Activated CD4-positive, alpha-beta T cell treated with anti-CD3 and anti-CD28 coated beads for 36 hours (primary cell): ENCODE data around the gene BRI3. TPM values are rescaled to one million over a fixed set of nuclear protein-coding genes. Genes with fewer than 3 reads are reported as not detected.

Experiments used
- ATAC-seq: fragments of 200-7000 bp; cut with Tn5 transposase; one replicate; pipeline ENCODE4 v1.10.0; 2021; ENCODE audit warnings: mild to moderate bottlenecking, moderate library complexity
- CTCF ChIA-PET: fragments of 350-600 bp; sonication (Branson Sonifier 250); formaldehyde crosslinking; loops from one replicate; lab custom pipeline; 2021; ENCODE audit warnings: antibody characterized with exemption; lab: Charles Lee
- POLR2A ChIA-PET: fragments of 350-600 bp; sonication (Branson Sonifier 250); formaldehyde crosslinking; loops from one replicate; lab custom pipeline; 2021; ENCODE audit warnings: antibody characterized with exemption, inconsistent platforms; lab: Charles Lee
- DNase-seq: peaks from one replicate; pipeline ENCODE4 v3.0.0-alpha.2; 2020
- H3K27ac Mint-ChIP-seq: one replicate; pipeline ENCODE4 v1.8.0; 2021; ENCODE audit warnings: mixed read lengths
- H3K27me3 Mint-ChIP-seq: one replicate; pipeline ENCODE4 v1.8.0; 2021; ENCODE audit warnings: mixed read lengths
- H3K36me3 Mint-ChIP-seq: one replicate; pipeline ENCODE4 v1.8.0; 2021; ENCODE audit warnings: low read depth, mixed read lengths
- H3K4me1 Mint-ChIP-seq: one replicate; pipeline ENCODE4 v1.8.0; 2021; ENCODE audit warnings: mixed read lengths
- H3K4me3 Mint-ChIP-seq: one replicate; pipeline ENCODE4 v1.8.0; 2021; ENCODE audit warnings: mild to moderate bottlenecking, moderate library complexity, mixed read lengths
- H3K9me3 Mint-ChIP-seq: one replicate; pipeline ENCODE4 v1.8.0; 2021; ENCODE audit warnings: low read depth, mixed read lengths
- intact Hi-C, 2 experiments: fragments of 100-400 bp; cut with DNase I in 1 of 2; cut with micrococcal nuclease in 1 of 2; formaldehyde crosslinking; loops; one replicate each; pipeline versions ENCODE4 v1.14.2 to v1.15.1; 2022 to 2024; cut with DNase I, micrococcal nuclease
- total RNA-seq, 2 experiments: library from RNA; stranded (reverse); gene quantifications; one replicate each; pipeline ENCODE4 v1.2.3, GENCODE V29; 2021

The BRI3 gene
- total RNA-seq, 2 experiments from 2014 or later, result 45.1 to 47.6 TPM

- H3K9me3 Mint-ChIP-seq, result no peaks in the 10 kb centered on the region
- peaks cover 6% of the 10 kb centered on the region for H3K36me3 Mint-ChIP-seq
- no peaks in the 10 kb centered on the region for H3K27me3 Mint-ChIP-seq
- peaks cover 29% of the 10 kb centered on the region for H3K4me1 Mint-ChIP-seq
- DNase-seq, result peak; percentile 59
- intact Hi-C loops, result loop anchor here (1.0 to 10.0 kb wide), 12 partner anchors 30 to 1165 kb away; partner anchors contain the start of genes BAIAP2L1 (in 2 of the 2), TECPR1 (in 2 of the 2), ASNS (in 1 of the 2) and LMTK2 (in 1 of the 2)
- CTCF ChIA-PET, result interaction anchor here (0.8 kb wide), 1 partner anchor 22 kb away, joined by 3 read pairs; no protein-coding TSS in a partner anchor
- POLR2A ChIA-PET, result no interaction called here
- peak; percentile 17 for ATAC-seq
- H3K27ac Mint-ChIP-seq, result peak overlapping the region; percentile 76
- H3K4me3 Mint-ChIP-seq, result peak overlapping the region; percentile 78
Measured at GRCh38 chr7:98281757-98282606, 496 bp downstream of the BRI3 start.

DNA sequence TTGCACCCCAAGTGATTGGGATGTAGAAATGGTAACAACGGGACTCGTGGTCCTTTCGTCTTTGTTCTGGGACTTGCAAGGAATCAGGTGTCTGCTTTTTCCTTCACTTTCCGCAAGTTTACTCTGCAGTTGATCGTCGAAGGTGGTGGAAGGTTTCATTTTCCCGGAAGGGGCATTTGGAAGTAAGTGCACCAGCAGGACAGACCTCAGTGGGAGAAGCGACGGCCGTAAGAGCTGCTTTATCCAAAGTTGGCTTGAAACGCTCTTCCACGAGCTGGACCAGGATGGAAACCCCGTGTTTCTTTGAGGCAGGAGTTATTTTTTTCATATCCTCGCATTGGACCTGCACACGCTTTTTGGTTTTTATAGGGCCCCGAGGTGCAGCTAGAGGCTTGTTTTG is 1.2 kb downstream of the BRI3 start:
- ChIA-PET POLR2A (no interaction called here), CTCF (interaction anchor here (0.7 to 0.9 kb wide), 3 partner anchors 23 to 1123 kb away, joined by 3 read pairs; no protein-coding TSS in a partner anchor)
- Mint-ChIP-seq H3K36me3 (peaks cover 6% of the 10 kb centered on the region), H3K27ac (peak overlapping the region; percentile 76), H3K27me3 (no peaks in the 10 kb centered on the region), H3K9me3 (no peaks in the 10 kb centered on the region), H3K4me3 (peak overlapping the region; percentile 78), H3K4me1 (peaks cover 29% of the 10 kb centered on the region)
- DNase-seq (no peak), ATAC-seq (no peak)
- intact Hi-C loops, result loop anchor here (5.0 to 10.0 kb wide), 4 partner anchors 80 to 1100 kb away; partner anchors contain the start of genes BAIAP2L1 (in 1 of the 2) and LMTK2 (in 1 of the 2)

GRCh38 chr7:98283127-98283886 is 1.8 kb downstream of the BRI3 start:
- Mint-ChIP-seq H3K27me3 (no peaks in the 10 kb centered on the region), H3K9me3 (no peaks in the 10 kb centered on the region), H3K4me3 (peak overlapping the region; percentile 78), H3K4me1 (peaks cover 29% of the 10 kb centered on the region), H3K36me3 (peaks cover 6% of the 10 kb centered on the region), H3K27ac (peak overlapping the region; percentile 76)
- ATAC-seq, result no peak
- CTCF ChIA-PET, result interaction anchor here (0.7 to 0.9 kb wide), 3 partner anchors 24 to 1122 kb away, joined by 3 read pairs; no protein-coding TSS in a partner anchor
- no peak for DNase-seq
- POLR2A ChIA-PET, result no interaction called here
- intact Hi-C loops, result loop anchor here (5.0 to 10.0 kb wide), 4 partner anchors 81 to 1099 kb away; partner anchors contain the start of genes BAIAP2L1 (in 1 of the 2) and LMTK2 (in 1 of the 2)

DNA sequence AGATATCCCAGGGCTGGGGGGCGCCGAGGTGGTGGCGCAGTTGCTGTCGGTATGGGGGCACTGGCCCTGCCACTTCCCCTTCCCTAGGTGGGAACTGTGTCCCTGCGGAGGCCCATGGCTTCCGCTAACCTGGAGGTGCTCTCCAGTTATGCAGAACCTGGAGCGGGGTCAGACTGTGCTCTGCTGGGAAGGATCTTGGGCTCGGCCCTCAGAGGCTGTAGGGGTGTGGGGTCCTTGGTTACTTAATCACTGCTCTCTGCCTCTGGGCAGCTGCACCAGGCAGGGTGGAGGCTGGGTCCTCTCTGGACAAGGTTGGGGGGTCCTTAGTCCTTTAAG is 2.4 kb downstream of the BRI3 start:
- ATAC-seq, result no peak
- H3K4me1 Mint-ChIP-seq, result peaks cover 31% of the 10 kb centered on the region
- ChIA-PET POLR2A (no interaction called here), CTCF (interaction anchor here (0.9 kb wide), 1 partner anchor 1122 kb away, joined by 3 read pairs; no protein-coding TSS in a partner anchor)
- intact Hi-C loops, result loop anchor here (5.0 to 10.0 kb wide), 4 partner anchors 82 to 1098 kb away; partner anchors contain the start of genes BAIAP2L1 (in 1 of the 2) and LMTK2 (in 1 of the 2)
- DNase-seq, result no peak
- no peak overlapping the region for H3K27ac Mint-ChIP-seq
- no peaks in the 10 kb centered on the region for H3K9me3 Mint-ChIP-seq
- no peaks in the 10 kb centered on the region for H3K27me3 Mint-ChIP-seq
- H3K4me3 Mint-ChIP-seq, result no peak overlapping the region
- peaks cover 6% of the 10 kb centered on the region for H3K36me3 Mint-ChIP-seq

DNA sequence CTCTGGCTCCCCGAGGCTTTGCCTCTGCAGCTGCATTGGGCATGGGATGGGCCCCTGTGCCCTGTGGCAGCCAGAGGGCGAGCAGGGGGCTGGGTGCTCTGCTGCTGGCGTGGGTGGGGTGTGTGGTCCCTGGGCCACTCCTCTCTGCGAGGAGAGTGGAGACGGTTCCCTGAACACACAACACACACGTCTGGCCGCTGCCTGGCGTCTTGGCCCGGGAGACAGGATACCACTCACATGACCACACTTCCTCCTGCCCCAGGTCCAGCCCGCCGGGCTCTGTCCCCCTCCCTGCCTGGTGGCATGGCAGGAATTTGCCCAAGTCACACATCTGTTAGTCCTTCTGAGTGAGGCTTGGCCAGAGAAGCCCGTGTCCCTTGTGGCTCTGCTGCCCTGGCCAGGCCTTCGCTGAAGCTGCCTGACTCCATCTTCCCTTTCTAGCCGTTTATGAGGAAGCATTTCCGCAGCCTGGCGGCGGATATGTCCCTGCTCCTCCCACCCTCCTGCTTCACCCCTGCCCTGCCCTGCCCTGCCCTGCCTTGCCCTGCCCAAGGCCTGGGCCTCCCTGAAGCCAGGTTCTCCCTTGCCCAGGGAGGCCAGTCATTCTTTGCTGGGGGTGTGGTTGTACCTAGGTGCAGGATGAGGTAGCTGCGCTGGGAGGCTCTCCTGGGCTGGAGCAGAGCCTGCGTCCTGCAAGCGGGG is 3.0 kb downstream of the BRI3 start:
- peak overlapping the region; percentile 27 for H3K27ac Mint-ChIP-seq
- peaks cover 6% of the 10 kb centered on the region for H3K36me3 Mint-ChIP-seq
- no peaks in the 10 kb centered on the region for H3K9me3 Mint-ChIP-seq
- H3K27me3 Mint-ChIP-seq, result no peaks in the 10 kb centered on the region
- POLR2A ChIA-PET, result no interaction called here
- intact Hi-C loops, result loop anchor here (5.0 to 10.0 kb wide), 4 partner anchors 82 to 1098 kb away; partner anchors contain the start of genes BAIAP2L1 (in 1 of the 2) and LMTK2 (in 1 of the 2)
- DNase-seq (peak; percentile 15), ATAC-seq (no peak)
- H3K4me1 Mint-ChIP-seq, result peaks cover 31% of the 10 kb centered on the region
- no peak overlapping the region for H3K4me3 Mint-ChIP-seq
- CTCF ChIA-PET, result no interaction called here

DNA sequence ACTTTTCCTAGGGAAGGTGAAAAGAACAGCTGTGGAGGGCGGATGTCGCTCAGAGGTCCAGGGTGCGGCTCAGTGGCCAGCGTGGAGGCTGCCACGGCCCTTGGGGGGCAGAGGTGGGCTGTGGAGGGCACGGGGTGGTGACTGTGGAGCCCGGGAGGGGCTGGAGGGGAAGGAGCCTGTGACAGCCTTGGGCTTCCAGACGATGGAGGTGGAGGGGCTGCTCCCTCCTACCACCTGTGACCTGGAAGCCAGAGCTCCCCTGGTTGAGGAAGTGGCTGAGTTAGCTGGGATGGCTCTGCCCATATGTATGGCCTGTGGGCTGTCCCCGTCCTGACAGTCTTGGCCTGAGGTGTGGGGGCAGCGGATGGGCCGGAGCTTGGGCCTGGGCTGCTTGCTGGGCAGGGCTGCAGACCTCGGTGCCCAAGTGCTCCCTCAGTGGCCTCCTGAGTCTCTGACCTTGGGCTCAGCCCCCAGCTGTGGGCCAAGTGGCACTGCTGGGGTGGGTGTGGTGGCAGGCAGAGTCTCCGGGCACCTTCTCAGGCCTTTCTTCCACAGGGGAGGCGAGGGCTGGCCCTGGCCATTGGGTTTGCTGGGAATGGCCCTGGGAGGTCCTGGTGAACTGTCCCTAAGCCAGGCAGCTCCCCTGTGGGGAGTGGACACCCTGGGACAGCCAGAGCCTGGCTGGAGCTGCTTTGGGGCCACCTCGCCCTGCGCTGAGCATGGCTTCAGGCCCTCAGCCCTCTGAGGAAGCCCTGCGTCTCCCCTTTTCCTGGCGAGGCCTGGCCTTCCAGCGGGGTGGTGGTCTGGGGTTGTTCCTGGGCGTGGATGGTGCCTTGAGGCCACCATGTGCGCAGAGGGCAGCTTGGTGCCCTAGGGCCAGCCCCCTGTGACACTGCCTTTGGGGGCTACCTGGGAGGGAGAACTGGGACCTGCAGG is 3.9 kb downstream of the BRI3 start:
- DNase-seq (no peak), ATAC-seq (no peak)
- Mint-ChIP-seq H3K4me1 (peaks cover 31% of the 10 kb centered on the region), H3K9me3 (no peaks in the 10 kb centered on the region), H3K27me3 (no peaks in the 10 kb centered on the region), H3K27ac (peak overlapping the region; percentile 4), H3K4me3 (no peak overlapping the region), H3K36me3 (peaks cover 6% of the 10 kb centered on the region)
- intact Hi-C loops, result loop anchor here in 1 of 2 experiments (10.0 kb wide), 1 partner anchor 181 kb away; the partner anchor contains the start of gene LMTK2
- POLR2A ChIA-PET, result interaction anchor here (0.6 kb wide), 1 partner anchor 36 kb away, joined by 3 read pairs; no protein-coding TSS in a partner anchor
- CTCF ChIA-PET, result no interaction called here

- ATAC-seq (no peak), DNase-seq (no peak)
- Mint-ChIP-seq H3K36me3 (peaks cover 6% of the 10 kb centered on the region), H3K27ac (no peak overlapping the region), H3K27me3 (no peaks in the 10 kb centered on the region), H3K9me3 (no peaks in the 10 kb centered on the region), H3K4me3 (no peak overlapping the region), H3K4me1 (peaks cover 29% of the 10 kb centered on the region)
- ChIA-PET CTCF (no interaction called here), POLR2A (no interaction called here)
- intact Hi-C loops, result loop anchor here in 1 of 2 experiments (10.0 kb wide), 1 partner anchor 181 kb away; the partner anchor contains the start of gene LMTK2
Measured at GRCh38 chr7:98286093-98286539, 4.6 kb downstream of the BRI3 start.

GRCh38 chr7:98286701-98287485 is 5.4 kb downstream of the BRI3 start:
- Mint-ChIP-seq H3K27ac (no peak overlapping the region), H3K4me3 (no peak overlapping the region), H3K9me3 (no peaks in the 10 kb centered on the region), H3K36me3 (peaks cover 6% of the 10 kb centered on the region), H3K4me1 (peaks cover 29% of the 10 kb centered on the region), H3K27me3 (no peaks in the 10 kb centered on the region)
- ATAC-seq (no peak), DNase-seq (no peak)
- POLR2A ChIA-PET, result no interaction called here
- CTCF ChIA-PET, result no interaction called here
- intact Hi-C loops, result loop anchor here in 1 of 2 experiments (10.0 kb wide), 1 partner anchor 182 kb away; the partner anchor contains the start of gene LMTK2

DNA sequence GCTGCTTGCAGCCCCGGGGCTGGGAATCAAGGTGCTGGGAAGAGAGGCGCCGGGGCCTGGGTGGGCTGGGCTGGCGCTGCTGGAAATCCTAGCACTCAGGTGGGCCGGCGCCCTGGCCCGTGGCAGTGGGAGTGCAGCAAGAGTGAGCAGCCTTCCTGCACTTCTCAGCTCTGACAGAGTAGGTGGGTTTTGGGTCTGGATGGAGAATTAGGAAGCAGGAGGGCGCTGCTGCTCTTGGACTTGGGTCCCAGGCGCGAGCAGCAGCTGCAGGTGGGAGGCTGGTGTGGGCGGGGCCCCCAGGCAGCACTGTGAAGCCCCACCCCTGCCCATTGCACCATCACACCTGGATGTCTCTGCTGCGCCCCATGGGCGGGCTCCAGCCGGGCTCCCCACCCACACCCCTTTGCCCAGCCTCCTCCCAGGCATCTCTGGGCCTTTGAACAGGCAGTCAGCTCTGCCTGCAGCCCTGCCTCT is 6.0 kb downstream of the BRI3 start:
- ChIA-PET POLR2A (no interaction called here), CTCF (interaction anchor here (0.6 kb wide), 1 partner anchor 266 kb away, joined by 4 read pairs; no protein-coding TSS in a partner anchor)
- ATAC-seq (no peak), DNase-seq (no peak)
- peaks cover 9% of the 10 kb centered on the region for H3K36me3 Mint-ChIP-seq
- no peak overlapping the region for H3K27ac Mint-ChIP-seq
- H3K4me3 Mint-ChIP-seq, result no peak overlapping the region
- H3K27me3 Mint-ChIP-seq, result no peaks in the 10 kb centered on the region
- H3K4me1 Mint-ChIP-seq, result peaks cover 27% of the 10 kb centered on the region
- intact Hi-C loops, result loop anchor here in 1 of 2 experiments (10.0 kb wide), 1 partner anchor 183 kb away; the partner anchor contains the start of gene LMTK2
- no peaks in the 10 kb centered on the region for H3K9me3 Mint-ChIP-seq
